GM19468 (cell line): ENCODE data around the gene FOXB2.
"Not testable (repeated sequence)": the region's sequence is repeated elsewhere in the genome, so short reads cannot be mapped to it uniquely, and the experiment has no call there.

Experiments
- ATAC-seq: cut with Tn5 transposase; IDR thresholded peaks from one replicate; pipeline ENCODE4 v1.9.1; 2021; ENCODE audit warnings: mild to moderate bottlenecking, moderate library complexity, moderate number of reproducible peaks; ENCODE audit not compliant: unreplicated experiment; ENCODE audit errors: extremely low read depth

The FOXB2 gene

GRCh38 chr9:77040340-77040739, 20.9 kb downstream of the FOXB2 start:
- ATAC-seq, result no peak

- not testable (repeated sequence) for ATAC-seq
Observed at GRCh38 chr9:77043743-77044142, 24.3 kb downstream of the FOXB2 start.

- not testable (repeated sequence) for ATAC-seq
Observed at GRCh38 chr9:77060681-77061080, 41.2 kb downstream of the FOXB2 start.

- ATAC-seq, result no peak
Observed at GRCh38 chr9:77063645-77064285, 44.3 kb downstream of the FOXB2 start.

- no peak for ATAC-seq
Observed at GRCh38 chr9:77066388-77066787, 46.9 kb downstream of the FOXB2 start.
